GM12891 (cell line): ENCODE results near the gene SURF4.

Source experiments
- DNase-seq: peaks from one replicate; pipeline ENCODE4 v3.0.0; 2011; ENCODE audit warnings: low spot score; ENCODE audit not compliant: insufficient read length
- FAIRE-seq: peaks from 2 replicates; lab custom pipeline; 2011; peaks lifted over from hg19 to GRCh38; lab: Jason Lieb, UNC
- PAX5 ChIP-seq: IDR thresholded peaks from 2 replicates; pipeline ENCODE4 v1.6.1; 2011; ENCODE audit warnings: low read length, moderate library complexity, mild to moderate bottlenecking; ENCODE audit not compliant: insufficient read depth, severe bottlenecking
- POLR2A ChIP-seq: IDR thresholded peaks from 2 replicates; pipeline ENCODE4 v1.6.1; 2011; ENCODE audit warnings: low read depth, low read length, control low read depth
- POLR2AphosphoS5 ChIP-seq: IDR thresholded peaks from 2 replicates; pipeline ENCODE4 v1.6.1; 2011; ENCODE audit warnings: low read depth, low read length, control low read depth
- POU2F2 ChIP-seq: IDR thresholded peaks from 2 replicates; pipeline ENCODE4 v1.6.1; 2011; ENCODE audit warnings: low read depth, mild to moderate bottlenecking, control low read depth, low read length, moderate library complexity
- SPI1 ChIP-seq: IDR thresholded peaks from 2 replicates; pipeline ENCODE4 v1.6.1; 2011; ENCODE audit warnings: low read depth, low read length, control low read depth
- TAF1 ChIP-seq: IDR thresholded peaks from 2 replicates; pipeline ENCODE4 v1.6.1; 2011; ENCODE audit warnings: low read depth, low read length, control low read depth

The SURF4 gene

GRCh38 chr9:133346021-133346785 lies 29.7 kb downstream of the SURF4 start:
- DNase-seq (no peak), FAIRE-seq (no peak)
- TF ChIP-seq PAX5 (no peak), POU2F2 (no peak), POLR2AphosphoS5 (no peak), SPI1 (no peak), POLR2A (no peak), TAF1 (no peak)

GRCh38 chr9:133345596-133345995 lies 30.3 kb downstream of the SURF4 start:
- FAIRE-seq = no peak
- DNase-seq = no peak
- TF ChIP-seq POLR2A (no peak), TAF1 (no peak), PAX5 (no peak), POLR2AphosphoS5 (no peak), POU2F2 (no peak), SPI1 (no peak)

- DNase-seq (no peak), FAIRE-seq (no peak)
- TF ChIP-seq POU2F2 = no peak
- no peak for TF ChIP-seq TAF1
- no peak for TF ChIP-seq PAX5
- TF ChIP-seq SPI1 = no peak
- TF ChIP-seq POLR2AphosphoS5 = no peak
- TF ChIP-seq POLR2A = no peak
Measured at GRCh38 chr9:133344979-133345378, 30.9 kb downstream of the SURF4 start.

GRCh38 chr9:133344071-133344470 lies 31.8 kb downstream of the SURF4 start:
- no peak for TF ChIP-seq POLR2A
- TF ChIP-seq PAX5 = no peak
- no peak for TF ChIP-seq POU2F2
- no peak for TF ChIP-seq SPI1
- TF ChIP-seq TAF1 = no peak
- no peak for TF ChIP-seq POLR2AphosphoS5
- FAIRE-seq = no peak
- DNase-seq = no peak

- FAIRE-seq (no peak), DNase-seq (no peak)
- TF ChIP-seq SPI1 = no peak
- TF ChIP-seq PAX5 = no peak
- no peak for TF ChIP-seq POLR2AphosphoS5
- TF ChIP-seq POU2F2 = no peak
- no peak for TF ChIP-seq TAF1
Measured at GRCh38 chr9:133342570-133342969, 33.3 kb downstream of the SURF4 start.

- FAIRE-seq = no peak
Measured at GRCh38 chr9:133342069-133342406, 33.8 kb downstream of the SURF4 start.

GRCh38 chr9:133341369-133342068 lies 34.3 kb downstream of the SURF4 start:
- TF ChIP-seq PAX5 (no peak), POLR2AphosphoS5 (no peak), TAF1 (no peak), SPI1 (no peak), POLR2A (no peak), POU2F2 (no peak)
- no peak for FAIRE-seq
- no peak for DNase-seq

More at GRCh38 chr9:133342069-133342406, 33.8 kb downstream of the SURF4 start:
- TF ChIP-seq PAX5 = no peak
- no peak for TF ChIP-seq SPI1
- no peak for TF ChIP-seq POLR2AphosphoS5
- TF ChIP-seq POLR2A = no peak
- TF ChIP-seq POU2F2 = no peak
- TF ChIP-seq TAF1 = no peak
- DNase-seq = no peak

- no peak for DNase-seq
- TF ChIP-seq PAX5 (no peak), TAF1 (no peak), POLR2A (no peak), SPI1 (no peak), POU2F2 (no peak), POLR2AphosphoS5 (no peak)
- no peak for FAIRE-seq
Measured at GRCh38 chr9:133340916-133341315, 34.9 kb downstream of the SURF4 start.

- FAIRE-seq (peak; percentile 80), DNase-seq (no peak)
- TF ChIP-seq POLR2AphosphoS5 = 0 out of 2 replicates have a peak, but pooled peaks have one; percentile 30
- no peak for TF ChIP-seq POLR2A
- peak; percentile 47 for TF ChIP-seq SPI1
Measured at GRCh38 chr9:133340256-133340655, 35.6 kb downstream of the SURF4 start.
